AG09309 (cell line): ENCODE data around the gene KANSL1L.

Experiments
- DNase-seq: peaks from one replicate; pipeline ENCODE4 v3.0.0-alpha.2; 2010; ENCODE audit warnings: low read depth
- H3K4me3 ChIP-seq: 2 replicates; pipeline ENCODE4 v1.5.1; 2011; ENCODE audit warnings: mild to moderate bottlenecking, low read depth, low read length, moderate library complexity; ENCODE audit not compliant: control insufficient read depth
- CTCF ChIP-seq: IDR thresholded peaks from 2 replicates; pipeline ENCODE4 v1.5.1; 2011; ENCODE audit warnings: mild to moderate bottlenecking, low read depth, low read length, inconsistent platforms; ENCODE audit not compliant: insufficient read depth, control insufficient read depth; ENCODE audit errors: missing control alignments

The KANSL1L gene

GRCh38 chr2:209988010-209988409, 183.2 kb downstream of the KANSL1L start:
- no peak for TF ChIP-seq CTCF
- DNase-seq = no peak
- H3K4me3 ChIP-seq = no peak overlapping the region

GRCh38 chr2:209986415-209986814, 184.8 kb downstream of the KANSL1L start:
- TF ChIP-seq CTCF = no peak
- no peak overlapping the region for H3K4me3 ChIP-seq
- DNase-seq = no peak

- no peak for TF ChIP-seq CTCF
- DNase-seq = no peak
- no peak overlapping the region for H3K4me3 ChIP-seq
These were observed 185.3 kb downstream of the KANSL1L start for GRCh38 chr2:209985874-209986273.

- no peak for DNase-seq
- no peak for TF ChIP-seq CTCF
- H3K4me3 ChIP-seq = no peak overlapping the region
These were observed 186.9 kb downstream of the KANSL1L start for GRCh38 chr2:209984291-209984690.

GRCh38 chr2:209977386-209978239, 193.6 kb downstream of the KANSL1L start:
- TF ChIP-seq CTCF = peak; percentile 31
- DNase-seq = peak; percentile 10
- H3K4me3 ChIP-seq = no peak overlapping the region

GRCh38 chr2:209976698-209977385, 194.4 kb downstream of the KANSL1L start:
- no peak for DNase-seq
- no peak overlapping the region for H3K4me3 ChIP-seq

More at GRCh38 chr2:209976698-209977385, 194.4 kb downstream of the KANSL1L start:
- TF ChIP-seq CTCF = no peak
